Lung (tissue), 12 donors: Measurements from ENCODE around the gene TMEM184A. TPM values are rescaled to one million over a fixed set of nuclear protein-coding genes. Genes with fewer than 3 reads are reported as not detected.

Experiments used
- ATAC-seq: fragments of 200-7000 bp; cut with Tn5 transposase; one replicate; pipeline ENCODE4 v1.9.1; 2020; ENCODE audit warnings: moderate number of reproducible peaks; ENCODE audit not compliant: insufficient read depth, low FRiP score
- DNase-seq, 3 donors: peaks; one replicate each; pipeline ENCODE4 v3.0.0-alpha.2; 2013 to 2017
- H3K27ac ChIP-seq, 2 donors: one replicate each; pipeline ENCODE4 v1.5.1; 2013; ENCODE audit warnings: mild to moderate bottlenecking in 2 of 2, moderate library complexity in 2 of 2, control low read depth in 1 of 2, inconsistent platforms in 1 of 2, low read depth in 1 of 2, low read length in 1 of 2
- H3K27me3 ChIP-seq, 3 donors: one replicate each; pipeline ENCODE4 v1.5.1; 2013; ENCODE audit warnings: low read length in 2 of 3; ENCODE audit not compliant: control insufficient read depth in 3 of 3, insufficient read depth in 3 of 3
- H3K36me3 ChIP-seq, 4 donors: one replicate each; pipeline ENCODE4 v1.5.1; 2013; ENCODE audit warnings: low read length in 4 of 4, mild to moderate bottlenecking in 1 of 4, moderate library complexity in 1 of 4; ENCODE audit not compliant: control insufficient read depth in 4 of 4, insufficient read depth in 4 of 4
- H3K4me1 ChIP-seq, 5 donors: one replicate each; pipeline ENCODE4 v1.5.1; 2013; ENCODE audit warnings: low read length in 5 of 5, mild to moderate bottlenecking in 2 of 5, moderate library complexity in 1 of 5; ENCODE audit not compliant: control insufficient read depth in 5 of 5, insufficient read depth in 5 of 5
- H3K4me3 ChIP-seq: one replicate; pipeline ENCODE4 v1.5.1; 2013; ENCODE audit warnings: mild to moderate bottlenecking, control low read depth, moderate library complexity
- H3K9ac ChIP-seq, 2 donors: one replicate each; pipeline ENCODE4 v1.5.1; 2013; ENCODE audit warnings: low read length in 2 of 2, control low read depth in 1 of 2; ENCODE audit not compliant: insufficient read depth in 1 of 2
- H3K9me3 ChIP-seq, 4 donors: one replicate each; pipeline ENCODE4 v1.5.1; 2013; ENCODE audit warnings: low read length in 3 of 4, mild to moderate bottlenecking in 1 of 4, moderate library complexity in 1 of 4; ENCODE audit not compliant: control insufficient read depth in 4 of 4, insufficient read depth in 3 of 4
- CTCF ChIP-seq: IDR thresholded peaks from 2 replicates; pipeline ENCODE4 v1.5.1; 2012; ENCODE audit warnings: mild to moderate bottlenecking; ENCODE audit errors: control extremely low read depth, extremely low read depth
- WGBS, 2 donors: extraction: QIAGEN DNeasy Blood & Tissue Kit; methylation state at CpG; one replicate each; pipeline ENCODE4 v1.1.7; 2013; 5-methylcytosine and 5-hydroxymethylcytosine counted together
- polyA plus RNA-seq, 2 donors: library from polyadenylated mRNA; stranded (reverse); fragments of 200-250 nt; gene quantifications; one replicate each; pipeline ENCODE4 v1.2.1, GENCODE V29; 2013
- total RNA-seq, 2 donors: library from RNA; depleted of rRNA in 1 of 2; stranded (reverse); fragments of >200 nt in 1 of 2; gene quantifications; one replicate each; pipeline ENCODE4 v1.2.1, GENCODE V29; 2014 to 2021
- donor health status: control.
- donor health status: control.
- donor health status: Bipolar disorder and iron deficiency.
- donor health status: healthy.
- donor health status: DM: yes; HTN: yes; CAD: no.

Gene TMEM184A
- total and polyA plus RNA-seq, 4 donors: 1.8 to 11.8 (median 8.3) TPM

- ATAC-seq (no peak), DNase-seq (no peak)
- Histone ChIP-seq H3K9ac (no peak overlapping the region), H3K4me3 (no peak overlapping the region), H3K27me3 (no peaks in the 10 kb centered on the region), H3K27ac (no peak overlapping the region), H3K9me3 (no peaks in the 10 kb centered on the region), H3K36me3 (peaks cover 3 to 91% (median 15%) of the 10 kb centered on the region in 4 donors), H3K4me1 (no peaks in the 10 kb centered on the region)
- TF ChIP-seq CTCF: no peak
- 93 to 94% methylated on average over 34 of the region's 34 CpGs for WGBS, 2 donors
Measured at GRCh38 chr7:1495564-1496242, 60.3 kb downstream of the TMEM184A start.

- Histone ChIP-seq H3K36me3 (peaks cover 3 to 86% (median 15%) of the 10 kb centered on the region in 4 donors), H3K27ac (no peak overlapping the region), H3K9ac (no peak overlapping the region), H3K27me3 (no peaks in the 10 kb centered on the region), H3K4me3 (no peak overlapping the region), H3K9me3 (no peaks in the 10 kb centered on the region), H3K4me1 (no peaks in the 10 kb centered on the region)
- DNase-seq (no peak), ATAC-seq (no peak)
- 96 to 97% methylated on average over 25 to 27 of the region's 27 CpGs for WGBS, 2 donors
- TF ChIP-seq CTCF: no peak
Measured at GRCh38 chr7:1494866-1495563, 61.0 kb downstream of the TMEM184A start.

DNA sequence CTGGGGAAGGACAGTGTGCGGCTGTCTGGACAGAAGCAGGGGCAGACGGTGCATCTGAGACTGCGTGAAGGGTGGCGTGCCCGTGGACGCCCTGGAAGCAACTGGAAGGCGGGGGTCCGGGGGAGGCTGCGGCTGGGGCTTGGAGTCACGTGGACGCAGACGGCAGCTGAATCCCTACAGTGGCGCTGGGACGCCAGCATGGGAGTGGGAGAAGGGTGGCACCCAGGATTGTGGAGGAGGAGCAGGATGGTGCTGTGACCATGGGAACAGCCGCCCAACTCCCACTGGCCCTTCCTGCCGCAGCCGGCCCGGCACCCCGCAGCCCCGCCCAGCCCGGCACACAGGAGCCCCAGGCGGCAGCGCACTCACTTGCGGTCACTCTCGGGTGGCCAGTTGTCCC is 61.6 kb downstream of the TMEM184A start:
- DNase-seq: no peak
- no peak for TF ChIP-seq CTCF

More for the DNA sequence above, 61.6 kb downstream of the TMEM184A start:
- Histone ChIP-seq H3K9me3 (no peaks in the 10 kb centered on the region), H3K27ac (no peak overlapping the region), H3K27me3 (no peaks in the 10 kb centered on the region), H3K36me3 (peaks cover 3 to 85% (median 13%) of the 10 kb centered on the region in 4 donors), H3K4me1 (no peaks in the 10 kb centered on the region), H3K9ac (no peak overlapping the region), H3K4me3 (no peak overlapping the region)
- no peak for ATAC-seq
- WGBS, 2 donors: 94 to 96% methylated on average over 25 of the region's 25 CpGs
